ENCODE data around the gene ZNF169. TPM values are rescaled to one million over a fixed set of nuclear protein-coding genes. Genes with fewer than 3 reads are reported as not detected.
"Not testable (repeated sequence)": the region's sequence is repeated elsewhere in the genome, so short reads cannot be mapped to it uniquely, and the experiment has no call there.

ZNF169 gene
- total RNA-seq, 1 donor from 2014 or later: 3.7 TPM

- H3K27ac ChIP-seq (ENCODE audit: low read depth, low read length); H3K9me3 ChIP-seq (ENCODE audit: control insufficient read depth in 3 of 3, low read length in 3 of 3); H3K4me1 ChIP-seq (ENCODE audit: control insufficient read depth in 3 of 3, insufficient read depth in 3 of 3, low read length in 3 of 3); H3K36me3 ChIP-seq (ENCODE audit: control insufficient read depth in 3 of 3, insufficient read depth in 3 of 3, low read length in 3 of 3); H3K27me3 ChIP-seq (ENCODE audit: control insufficient read depth in 3 of 3, insufficient read depth in 3 of 3, low read length in 3 of 3); H3K9ac ChIP-seq (ENCODE audit: low read depth in 1 of 3, low read length in 3 of 3); H3K4me3 ChIP-seq (ENCODE audit: low read length in 3 of 3): not testable (repeated sequence)
Observed at GRCh38 chr9:94315034-94315984, 56.2 kb downstream of the ZNF169 start.

- not testable (repeated sequence) for H3K36me3 ChIP-seq (ENCODE audit: control insufficient read depth in 3 of 3, insufficient read depth in 3 of 3, low read length in 3 of 3); H3K9ac ChIP-seq (ENCODE audit: low read depth in 1 of 3, low read length in 3 of 3); H3K9me3 ChIP-seq (ENCODE audit: control insufficient read depth in 3 of 3, low read length in 3 of 3); H3K27me3 ChIP-seq (ENCODE audit: control insufficient read depth in 3 of 3, insufficient read depth in 3 of 3, low read length in 3 of 3); H3K4me1 ChIP-seq (ENCODE audit: control insufficient read depth in 3 of 3, insufficient read depth in 3 of 3, low read length in 3 of 3); H3K27ac ChIP-seq (ENCODE audit: low read depth, low read length); H3K4me3 ChIP-seq (ENCODE audit: low read length in 3 of 3)
Observed at GRCh38 chr9:94316236-94316635, 57.1 kb downstream of the ZNF169 start.

DNA sequence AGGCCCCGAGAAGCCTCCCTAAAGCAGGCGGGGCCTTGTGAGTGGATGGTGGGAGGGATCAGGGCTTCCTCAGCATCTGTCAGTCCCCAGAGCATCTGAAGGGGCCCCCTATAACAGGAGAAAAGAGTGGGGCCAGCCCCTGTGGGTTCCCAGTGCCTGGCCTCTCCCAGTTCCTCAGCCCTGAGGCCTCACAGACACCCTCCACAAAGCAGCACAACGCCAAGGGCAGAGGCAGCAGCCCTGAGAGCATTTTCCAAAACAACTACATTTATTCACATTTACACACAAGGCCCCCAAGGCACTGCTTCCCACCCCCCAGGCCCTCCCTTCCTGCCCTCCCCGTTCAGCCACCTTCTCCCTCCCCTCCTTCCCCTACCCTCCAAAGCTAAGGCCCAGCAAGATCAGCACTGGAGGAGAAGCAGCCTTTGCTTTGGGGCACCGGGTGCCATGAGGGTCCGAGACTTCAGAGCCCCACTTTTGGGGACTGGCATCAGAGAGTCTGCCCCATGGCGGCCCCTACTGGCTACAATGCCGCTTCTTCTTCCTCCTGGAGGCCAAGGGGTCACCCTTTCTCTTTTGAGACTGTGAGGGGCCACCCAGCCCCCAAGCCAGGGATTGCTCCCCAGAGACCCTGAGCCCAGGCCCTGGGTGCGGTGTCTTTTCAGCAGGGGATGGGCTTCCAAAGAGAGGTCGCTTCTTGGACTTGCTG, 59.0 kb downstream of the ZNF169 start:
- H3K4me3 ChIP-seq (ENCODE audit: low read length in 3 of 3); H3K36me3 ChIP-seq (ENCODE audit: control insufficient read depth in 3 of 3, insufficient read depth in 3 of 3, low read length in 3 of 3); H3K9me3 ChIP-seq (ENCODE audit: control insufficient read depth in 3 of 3, low read length in 3 of 3); H3K9ac ChIP-seq (ENCODE audit: low read depth in 1 of 3, low read length in 3 of 3); H3K4me1 ChIP-seq (ENCODE audit: control insufficient read depth in 3 of 3, insufficient read depth in 3 of 3, low read length in 3 of 3); H3K27ac ChIP-seq (ENCODE audit: low read depth, low read length); H3K27me3 ChIP-seq (ENCODE audit: control insufficient read depth in 3 of 3, insufficient read depth in 3 of 3, low read length in 3 of 3): not testable (repeated sequence)

DNA sequence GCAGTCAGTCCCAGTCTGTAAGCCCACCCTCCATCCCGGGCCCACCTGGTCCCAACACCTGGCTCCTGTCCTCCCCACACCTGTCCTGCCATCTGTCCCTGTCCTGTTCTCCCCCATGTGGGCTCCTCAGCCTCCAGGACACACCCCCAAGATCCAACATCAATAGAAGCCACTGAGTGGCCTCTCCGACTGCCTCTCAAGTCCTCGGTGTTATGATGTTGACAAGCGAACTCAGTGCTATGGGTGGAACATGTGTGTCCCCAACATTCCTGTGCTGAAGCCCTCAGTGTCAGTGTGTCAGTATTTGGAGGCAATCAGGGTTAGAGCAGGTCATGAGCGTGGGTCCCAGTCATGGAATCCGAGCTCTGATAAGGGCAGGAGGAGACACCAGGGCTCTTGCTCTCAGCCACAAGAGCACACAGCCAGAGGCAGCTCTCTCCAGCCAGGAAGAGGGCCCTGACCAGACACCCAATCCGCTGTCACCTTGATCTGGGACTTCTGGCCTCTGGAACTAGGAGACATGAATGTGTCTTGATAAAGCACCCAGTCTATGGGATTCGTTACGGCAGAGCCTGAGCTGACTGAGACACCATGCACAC, 63.3 kb downstream of the ZNF169 start:
- not testable (repeated sequence) for H3K36me3 ChIP-seq (ENCODE audit: control insufficient read depth in 3 of 3, insufficient read depth in 3 of 3, low read length in 3 of 3); H3K9me3 ChIP-seq (ENCODE audit: control insufficient read depth in 3 of 3, low read length in 3 of 3); H3K27ac ChIP-seq (ENCODE audit: low read depth, low read length); H3K4me3 ChIP-seq (ENCODE audit: low read length in 3 of 3); H3K27me3 ChIP-seq (ENCODE audit: control insufficient read depth in 3 of 3, insufficient read depth in 3 of 3, low read length in 3 of 3); H3K9ac ChIP-seq (ENCODE audit: low read depth in 1 of 3, low read length in 3 of 3); H3K4me1 ChIP-seq (ENCODE audit: control insufficient read depth in 3 of 3, insufficient read depth in 3 of 3, low read length in 3 of 3)

- not testable (repeated sequence) for H3K36me3 ChIP-seq (ENCODE audit: control insufficient read depth in 3 of 3, insufficient read depth in 3 of 3, low read length in 3 of 3); H3K4me1 ChIP-seq (ENCODE audit: control insufficient read depth in 3 of 3, insufficient read depth in 3 of 3, low read length in 3 of 3); H3K27ac ChIP-seq (ENCODE audit: low read depth, low read length); H3K27me3 ChIP-seq (ENCODE audit: control insufficient read depth in 3 of 3, insufficient read depth in 3 of 3, low read length in 3 of 3); H3K9ac ChIP-seq (ENCODE audit: low read depth in 1 of 3, low read length in 3 of 3); H3K9me3 ChIP-seq (ENCODE audit: control insufficient read depth in 3 of 3, low read length in 3 of 3); H3K4me3 ChIP-seq (ENCODE audit: low read length in 3 of 3)
Observed at GRCh38 chr9:94323153-94323798, 64.2 kb downstream of the ZNF169 start.

- not testable (repeated sequence) for H3K9me3 ChIP-seq (ENCODE audit: control insufficient read depth in 3 of 3, low read length in 3 of 3); H3K36me3 ChIP-seq (ENCODE audit: control insufficient read depth in 3 of 3, insufficient read depth in 3 of 3, low read length in 3 of 3); H3K4me3 ChIP-seq (ENCODE audit: low read length in 3 of 3); H3K27ac ChIP-seq (ENCODE audit: low read depth, low read length); H3K4me1 ChIP-seq (ENCODE audit: control insufficient read depth in 3 of 3, insufficient read depth in 3 of 3, low read length in 3 of 3); H3K9ac ChIP-seq (ENCODE audit: low read depth in 1 of 3, low read length in 3 of 3); H3K27me3 ChIP-seq (ENCODE audit: control insufficient read depth in 3 of 3, insufficient read depth in 3 of 3, low read length in 3 of 3)
Observed at GRCh38 chr9:94325583-94325982, 66.5 kb downstream of the ZNF169 start.

DNA sequence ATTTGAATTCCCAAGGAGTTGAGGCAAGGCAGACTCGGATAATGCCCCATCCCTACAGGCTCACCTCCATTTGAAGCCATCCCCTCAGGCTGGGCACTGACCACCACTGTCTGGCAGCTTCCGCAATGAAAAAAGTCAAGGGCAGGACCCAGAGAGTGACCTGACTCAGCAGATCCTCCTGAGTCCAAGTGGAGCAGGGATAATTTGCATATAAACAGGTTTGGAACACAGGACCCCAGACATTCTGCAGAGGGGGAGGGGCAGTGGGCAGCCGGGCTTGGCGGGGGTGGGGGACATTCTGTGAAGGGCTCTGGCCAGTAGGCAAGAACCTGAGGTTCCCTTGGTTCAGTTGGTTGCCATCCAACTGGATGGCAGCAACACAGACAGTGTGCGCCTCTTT, 69.4 kb downstream of the ZNF169 start, which contains the start of gene NUTM2F:
Gene NUTM2F (minus strand): TSS at position 101 of the 400 bp plus-strand sequence. CDS start 21 bp downstream, at position 80.
- H3K27ac ChIP-seq (ENCODE audit: low read depth, low read length); H3K27me3 ChIP-seq (ENCODE audit: control insufficient read depth in 3 of 3, insufficient read depth in 3 of 3, low read length in 3 of 3); H3K36me3 ChIP-seq (ENCODE audit: control insufficient read depth in 3 of 3, insufficient read depth in 3 of 3, low read length in 3 of 3); H3K9ac ChIP-seq (ENCODE audit: low read depth in 1 of 3, low read length in 3 of 3); H3K9me3 ChIP-seq (ENCODE audit: control insufficient read depth in 3 of 3, low read length in 3 of 3); H3K4me1 ChIP-seq (ENCODE audit: control insufficient read depth in 3 of 3, insufficient read depth in 3 of 3, low read length in 3 of 3); H3K4me3 ChIP-seq (ENCODE audit: low read length in 3 of 3): not testable (repeated sequence)

GRCh38 chr9:94336445-94336844, 77.3 kb downstream of the ZNF169 start:
- H3K27me3 ChIP-seq (ENCODE audit: control insufficient read depth in 3 of 3, insufficient read depth in 3 of 3, low read length in 3 of 3); H3K36me3 ChIP-seq (ENCODE audit: control insufficient read depth in 3 of 3, insufficient read depth in 3 of 3, low read length in 3 of 3); H3K9me3 ChIP-seq (ENCODE audit: control insufficient read depth in 3 of 3, low read length in 3 of 3); H3K4me1 ChIP-seq (ENCODE audit: control insufficient read depth in 3 of 3, insufficient read depth in 3 of 3, low read length in 3 of 3); H3K9ac ChIP-seq (ENCODE audit: low read depth in 1 of 3, low read length in 3 of 3); H3K27ac ChIP-seq (ENCODE audit: low read depth, low read length); H3K4me3 ChIP-seq (ENCODE audit: low read length in 3 of 3): not testable (repeated sequence)

DNA sequence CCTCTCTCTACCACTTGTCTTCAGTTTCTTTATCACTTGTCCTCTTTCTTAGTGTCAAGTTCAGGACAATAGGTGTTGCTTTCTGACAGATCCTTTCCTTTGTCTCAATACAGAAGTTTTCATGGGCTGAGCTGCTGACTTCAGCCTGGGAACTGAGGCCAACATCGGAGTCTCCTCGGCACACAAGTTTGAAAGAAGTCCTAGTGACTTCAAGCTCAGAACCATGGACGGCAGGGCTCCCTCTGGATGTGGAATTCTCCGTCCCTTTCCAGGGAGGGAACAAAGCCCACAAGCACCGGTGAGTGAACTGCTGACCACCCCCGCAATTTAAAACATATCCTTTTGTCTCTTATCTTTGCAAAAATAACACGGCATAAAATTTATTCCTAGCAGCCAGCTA, 79.6 kb downstream of the ZNF169 start:
- not testable (repeated sequence) for H3K4me3 ChIP-seq (ENCODE audit: low read length in 3 of 3); H3K27me3 ChIP-seq (ENCODE audit: control insufficient read depth in 3 of 3, insufficient read depth in 3 of 3, low read length in 3 of 3); H3K9ac ChIP-seq (ENCODE audit: low read depth in 1 of 3, low read length in 3 of 3); H3K9me3 ChIP-seq (ENCODE audit: control insufficient read depth in 3 of 3, low read length in 3 of 3); H3K36me3 ChIP-seq (ENCODE audit: control insufficient read depth in 3 of 3, insufficient read depth in 3 of 3, low read length in 3 of 3); H3K27ac ChIP-seq (ENCODE audit: low read depth, low read length); H3K4me1 ChIP-seq (ENCODE audit: control insufficient read depth in 3 of 3, insufficient read depth in 3 of 3, low read length in 3 of 3)

DNA sequence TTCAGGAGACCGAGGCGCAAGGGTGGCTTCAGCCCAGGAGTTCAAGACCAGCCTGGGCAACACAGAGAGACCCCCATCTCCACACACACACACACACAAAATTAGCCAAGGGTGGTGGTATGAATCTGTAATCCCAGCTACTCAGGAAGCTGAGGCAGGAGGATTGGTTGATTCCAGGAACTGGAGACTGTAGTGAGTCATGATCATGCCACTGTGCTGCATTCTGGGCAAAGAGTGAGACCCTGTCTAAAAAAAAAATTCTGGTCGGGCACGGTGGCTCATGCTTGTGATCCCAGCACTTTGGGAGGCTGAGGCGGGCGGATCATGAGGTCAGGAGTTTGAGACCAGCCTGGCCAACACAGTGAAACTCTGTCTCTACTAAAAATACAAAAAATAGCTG, 80.6 kb downstream of the ZNF169 start:
- H3K4me3 ChIP-seq (ENCODE audit: low read length in 3 of 3); H3K9ac ChIP-seq (ENCODE audit: low read depth in 1 of 3, low read length in 3 of 3); H3K4me1 ChIP-seq (ENCODE audit: control insufficient read depth in 3 of 3, insufficient read depth in 3 of 3, low read length in 3 of 3); H3K36me3 ChIP-seq (ENCODE audit: control insufficient read depth in 3 of 3, insufficient read depth in 3 of 3, low read length in 3 of 3); H3K27me3 ChIP-seq (ENCODE audit: control insufficient read depth in 3 of 3, insufficient read depth in 3 of 3, low read length in 3 of 3); H3K9me3 ChIP-seq (ENCODE audit: control insufficient read depth in 3 of 3, low read length in 3 of 3); H3K27ac ChIP-seq (ENCODE audit: low read depth, low read length): not testable (repeated sequence)
